ENCODE data around the gene DNAJB9. TPM values are rescaled to one million over a fixed set of nuclear protein-coding genes. Genes with fewer than 3 reads are reported as not detected.
"Not testable (repeated sequence)": the region's sequence is repeated elsewhere in the genome, so short reads cannot be mapped to it uniquely, and the experiment has no call there.

The DNAJB9 gene
- total RNA-seq, 3 donors from 2014 or later, result 13.2 to 19.2 (median 16.6) TPM

GRCh38 chr7:108528183-108528712 is 41.4 kb upstream of the DNAJB9 start:
- intact Hi-C loops (cut with DNase I, micrococcal nuclease), result loop anchor here in 1 of 2 donors (5.0 kb wide), 1 partner anchor 39 kb away; the partner anchor contains the start of genes DNAJB9 and THAP5
- Histone ChIP-seq H3K36me3 (ENCODE audit: low read depth) (peaks cover 5% of the 10 kb centered on the region), H3K4me1 (ENCODE audit: low read depth) (peaks cover 16% of the 10 kb centered on the region), H3K4me3 (no peak overlapping the region), H3K9me3 (no peaks in the 10 kb centered on the region)
- ATAC-seq (peak; percentile 36), DNase-seq (peak in 1 of 3 donors; percentile 26)
- no peak for TF ChIP-seq CTCF (IDR thresholded peaks at IDR 0.05)

- Histone ChIP-seq H3K36me3 (ENCODE audit: low read depth) (peaks cover 5% of the 10 kb centered on the region), H3K9me3 (no peaks in the 10 kb centered on the region), H3K4me3 (no peak overlapping the region), H3K4me1 (ENCODE audit: low read depth) (peaks cover 13% of the 10 kb centered on the region)
- no peak for TF ChIP-seq CTCF (IDR thresholded peaks at IDR 0.05)
- intact Hi-C loops (cut with DNase I, micrococcal nuclease), result loop anchor here in 1 of 2 donors (5.0 kb wide), 1 partner anchor 38 kb away; the partner anchor contains the start of genes DNAJB9 and THAP5
- peak in 1 of 3 donors; percentile 24 for DNase-seq
- no peak for ATAC-seq
These were observed 40.3 kb upstream of the DNAJB9 start for GRCh38 chr7:108529341-108529740.

- intact Hi-C loops (cut with DNase I, micrococcal nuclease), result no loop called here
- Histone ChIP-seq H3K36me3 (ENCODE audit: low read depth) (no peaks in the 10 kb centered on the region), H3K9me3 (no peaks in the 10 kb centered on the region), H3K4me3 (no peak overlapping the region), H3K4me1 (ENCODE audit: low read depth) (peaks cover 4% of the 10 kb centered on the region)
- ATAC-seq (no peak), DNase-seq (no peak)
- no peak for TF ChIP-seq CTCF (IDR thresholded peaks at IDR 0.05)
These were observed 36.0 kb upstream of the DNAJB9 start for GRCh38 chr7:108533712-108534111.

- Histone ChIP-seq H3K4me1 (ENCODE audit: low read depth) (no peaks in the 10 kb centered on the region), H3K4me3 (no peak overlapping the region), H3K9me3 (no peaks in the 10 kb centered on the region), H3K36me3 (ENCODE audit: low read depth) (no peaks in the 10 kb centered on the region)
- ATAC-seq (no peak), DNase-seq (no peak)
- intact Hi-C loops (cut with DNase I, micrococcal nuclease), result no loop called here
- TF ChIP-seq CTCF (IDR thresholded peaks at IDR 0.05), result no peak
These were observed 34.4 kb upstream of the DNAJB9 start for GRCh38 chr7:108535257-108535656.

- Histone ChIP-seq H3K36me3 (ENCODE audit: low read depth) (no peaks in the 10 kb centered on the region), H3K4me3 (no peak overlapping the region), H3K9me3 (no peaks in the 10 kb centered on the region), H3K4me1 (ENCODE audit: low read depth) (no peaks in the 10 kb centered on the region)
- DNase-seq, result no peak
- TF ChIP-seq CTCF (IDR thresholded peaks at IDR 0.05), result no peak
- intact Hi-C loops (cut with DNase I, micrococcal nuclease), result no loop called here
- ATAC-seq, result no peak
These were observed 33.9 kb upstream of the DNAJB9 start for GRCh38 chr7:108535744-108536143.

GRCh38 chr7:108537229-108537628 is 32.4 kb upstream of the DNAJB9 start:
- no peak overlapping the region for H3K4me3 ChIP-seq
- H3K36me3 ChIP-seq (ENCODE audit: low read depth), result no peaks in the 10 kb centered on the region
- no peak for ATAC-seq
- H3K4me1 ChIP-seq (ENCODE audit: low read depth), result no peaks in the 10 kb centered on the region
- H3K9me3 ChIP-seq, result no peaks in the 10 kb centered on the region
- TF ChIP-seq CTCF (IDR thresholded peaks at IDR 0.05), result no peak
- intact Hi-C loops (cut with DNase I, micrococcal nuclease), result no loop called here
- DNase-seq, result no peak

- H3K9me3 ChIP-seq; intact Hi-C loops (cut with DNase I, micrococcal nuclease); H3K4me1 ChIP-seq (ENCODE audit: low read depth); ATAC-seq; DNase-seq; H3K36me3 ChIP-seq (ENCODE audit: low read depth); H3K4me3 ChIP-seq: not testable (repeated sequence)
These were observed 31.4 kb upstream of the DNAJB9 start for GRCh38 chr7:108538236-108538635.

GRCh38 chr7:108538685-108539084 is 31.0 kb upstream of the DNAJB9 start:
- intact Hi-C loops (cut with DNase I, micrococcal nuclease); ATAC-seq: not testable (repeated sequence)

More at GRCh38 chr7:108538685-108539084, 31.0 kb upstream of the DNAJB9 start:
- not testable (repeated sequence) for DNase-seq; H3K9me3 ChIP-seq; H3K36me3 ChIP-seq (ENCODE audit: low read depth); H3K4me1 ChIP-seq (ENCODE audit: low read depth); H3K4me3 ChIP-seq
